ENCODE measurements around the gene OR52N2. TPM values are rescaled to one million over a fixed set of nuclear protein-coding genes. Genes with fewer than 3 reads are reported as not detected.

OR52N2 gene
- not detected for polyA plus RNA-seq (ENCODE audit: insufficient read length in 4 of 4)

- peak; percentile 50 to 76 (median 58) for DNase-seq (ENCODE audit: low read depth in 4 of 4, low spot score in 2 of 4)
Measured at GRCh38 chr11:5808500-5809121, at the start of gene OR52N2. Gene OR52N2, plus strand, starts transcription at chr11:5808924. Its CDS starts 11,412 bp downstream, at chr11:5820336.

GRCh38 chr11:5767056-5767455 lies 41.7 kb upstream of the OR52N2 start:
- DNase-seq (ENCODE audit: low read depth in 4 of 4, low spot score in 2 of 4), result no peak

GRCh38 chr11:5783255-5783654 lies 25.5 kb upstream of the OR52N2 start, which contains the start of gene OR52N5:
Gene OR52N5, minus strand, starts transcription at chr11:5783355. Its CDS starts 4,721 bp downstream, at chr11:5778634.
- DNase-seq (ENCODE audit: low read depth in 4 of 4, low spot score in 2 of 4), result no peak

GRCh38 chr11:5791165-5791564 lies 17.6 kb upstream of the OR52N2 start, which contains the start of gene OR52N1:
Gene OR52N1, minus strand, starts transcription at chr11:5791265. Its CDS starts 2,449 bp downstream, at chr11:5788816.
- no peak for DNase-seq (ENCODE audit: low read depth in 4 of 4, low spot score in 2 of 4)

- DNase-seq (ENCODE audit: low read depth in 4 of 4, low spot score in 2 of 4), result no peak
Measured at GRCh38 chr11:5796541-5796940, 12.2 kb upstream of the OR52N2 start.

- DNase-seq (ENCODE audit: low read depth in 4 of 4, low spot score in 2 of 4), result no peak
Measured at GRCh38 chr11:5803982-5804381, 4.7 kb upstream of the OR52N2 start.

DNA sequence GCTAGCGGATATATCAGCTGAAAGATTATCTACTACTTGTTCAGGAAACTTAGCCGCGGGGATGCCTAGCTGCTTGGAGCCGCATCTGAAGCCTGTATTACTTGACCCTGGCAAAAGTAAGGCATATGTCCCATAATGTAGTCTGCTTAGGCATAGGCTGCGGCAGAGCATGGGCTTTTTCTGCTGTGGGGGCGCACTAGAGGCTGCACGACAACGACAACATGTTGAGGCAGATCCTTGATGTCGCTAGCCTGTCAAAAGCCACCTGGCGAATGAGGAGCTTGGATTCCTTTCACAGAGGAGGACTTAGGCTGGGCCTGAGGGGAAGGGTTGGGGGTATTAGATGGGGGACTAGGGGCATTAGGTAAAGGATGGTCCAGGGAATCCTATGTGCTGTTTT lies 1.1 kb upstream of the OR52N2 start:
- DNase-seq (ENCODE audit: low read depth in 4 of 4, low spot score in 2 of 4), result no peak

GRCh38 chr11:5809122-5809519 lies 397 bp downstream of the OR52N2 start:
- DNase-seq (ENCODE audit: low read depth in 4 of 4, low spot score in 2 of 4), result no peak

- DNase-seq (ENCODE audit: low read depth in 4 of 4, low spot score in 2 of 4), result no peak
Measured at GRCh38 chr11:5809905-5810795, 1.4 kb downstream of the OR52N2 start.

- DNase-seq (ENCODE audit: low read depth in 4 of 4, low spot score in 2 of 4), result no peak
Measured at GRCh38 chr11:5815534-5815933, 6.8 kb downstream of the OR52N2 start.

DNA sequence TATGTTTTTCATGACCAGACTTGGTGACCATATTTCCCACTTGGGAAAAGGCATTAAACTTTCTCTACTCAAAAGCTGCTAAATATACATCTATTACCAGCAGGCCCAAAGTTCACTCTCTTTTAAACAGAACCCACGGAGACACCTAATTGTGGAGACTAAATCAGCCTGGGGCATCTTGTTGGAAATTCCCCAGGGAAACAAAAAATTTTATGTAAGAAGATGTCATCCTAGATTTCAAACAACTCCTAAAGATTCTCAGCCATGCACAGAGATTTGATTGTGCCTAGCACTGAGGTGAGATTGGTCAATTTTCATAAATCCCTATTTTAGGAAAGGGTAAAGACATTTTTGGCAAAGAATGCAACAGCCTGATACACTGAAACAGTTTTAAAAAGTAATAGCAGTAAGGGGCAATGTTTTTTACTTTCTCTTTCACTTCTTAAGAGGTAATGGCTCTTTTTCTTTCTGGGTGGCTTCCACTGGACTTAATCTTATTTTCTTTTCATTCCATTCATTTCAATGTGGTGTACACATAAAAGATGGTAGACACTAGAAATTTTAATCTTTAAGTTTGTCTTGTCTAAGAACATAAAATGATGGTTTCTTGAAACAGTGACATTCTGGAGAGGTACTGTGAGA lies 9.6 kb downstream of the OR52N2 start:
- no peak for DNase-seq (ENCODE audit: low read depth in 4 of 4, low spot score in 2 of 4)

GRCh38 chr11:5831196-5831829 lies 22.6 kb downstream of the OR52N2 start:
- no peak for DNase-seq (ENCODE audit: low read depth in 4 of 4, low spot score in 2 of 4)

- DNase-seq (ENCODE audit: low read depth in 4 of 4, low spot score in 2 of 4), result no peak
Measured at GRCh38 chr11:5833446-5833845, 24.7 kb downstream of the OR52N2 start.

DNA sequence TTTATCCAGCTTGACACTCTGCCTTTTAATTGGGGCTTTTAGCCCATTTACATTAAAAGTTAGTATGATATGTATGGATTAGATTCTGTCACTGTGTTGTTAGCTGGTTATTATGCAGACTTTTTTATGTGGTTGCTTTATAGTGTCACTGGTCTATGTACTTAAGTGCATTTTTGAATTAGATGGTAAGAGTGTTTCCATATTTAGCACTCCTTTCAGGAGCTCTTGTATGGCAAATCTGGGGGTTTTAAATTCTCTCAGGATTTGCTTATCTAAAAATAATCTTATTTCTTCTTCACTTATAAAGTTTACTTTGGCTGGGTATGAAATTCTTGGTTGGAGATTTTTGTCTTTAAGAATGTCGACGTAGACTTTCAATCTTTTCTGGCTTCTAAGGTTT lies 29.0 kb downstream of the OR52N2 start:
- DNase-seq (ENCODE audit: low read depth in 4 of 4, low spot score in 2 of 4), result no peak

GRCh38 chr11:5841797-5842196 lies 33.1 kb downstream of the OR52N2 start, which contains the start of gene OR52E6:
Gene OR52E6, minus strand, starts transcription at chr11:5841897. Its CDS starts 0 bp downstream, at chr11:5841897.
- no peak for DNase-seq (ENCODE audit: low read depth in 4 of 4, low spot score in 2 of 4)

GRCh38 chr11:5846701-5847100 lies 38.0 kb downstream of the OR52N2 start:
- no peak for DNase-seq (ENCODE audit: low read depth in 4 of 4, low spot score in 2 of 4)

DNA sequence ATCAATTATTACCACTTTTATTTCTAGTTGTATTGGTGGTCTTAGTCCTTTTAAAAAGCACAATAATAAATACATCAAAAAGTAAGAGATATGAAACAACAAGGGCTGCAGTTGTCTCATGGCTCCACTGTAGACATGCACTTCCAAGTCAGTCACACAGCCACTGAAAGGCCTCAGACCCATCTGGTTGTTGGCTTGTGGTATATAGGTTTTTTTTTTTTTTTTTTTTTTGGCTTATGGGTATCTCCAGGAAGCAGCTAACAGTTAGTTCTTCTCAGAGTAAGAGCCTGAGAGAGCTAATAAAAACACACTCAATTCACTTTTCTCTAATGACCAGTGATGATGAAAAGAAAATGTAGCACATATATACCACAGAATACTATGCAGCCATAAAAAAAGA lies 39.0 kb downstream of the OR52N2 start:
- no peak for DNase-seq (ENCODE audit: low read depth in 4 of 4, low spot score in 2 of 4)

GRCh38 chr11:5851002-5851401 lies 42.3 kb downstream of the OR52N2 start:
- DNase-seq (ENCODE audit: low read depth in 4 of 4, low spot score in 2 of 4), result no peak

DNA sequence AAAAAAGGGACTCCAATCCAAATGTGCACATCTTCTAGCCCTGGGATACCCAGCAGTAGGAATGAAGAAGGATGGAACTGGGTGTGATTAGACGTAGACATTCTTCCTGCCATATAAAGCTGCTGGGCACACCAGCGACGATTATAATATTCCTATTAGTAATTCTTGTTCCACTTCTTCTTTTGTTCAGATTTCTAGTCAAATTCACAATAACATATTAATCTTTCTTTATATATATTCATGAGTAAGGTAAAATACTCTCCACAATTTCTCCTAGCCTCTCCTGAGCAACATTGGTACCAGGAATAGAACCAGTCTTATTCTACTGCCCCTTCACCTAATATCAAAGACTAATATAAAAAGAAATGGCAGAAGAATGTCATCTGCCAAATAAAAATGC lies 48.9 kb downstream of the OR52N2 start, which contains the start of gene OR52E8:
Gene OR52E8, minus strand, starts transcription at position 101 of the 400 bp plus-strand sequence. Its CDS starts 0 bp downstream, at position 101.
- DNase-seq (ENCODE audit: low read depth in 4 of 4, low spot score in 2 of 4), result no peak

DNA sequence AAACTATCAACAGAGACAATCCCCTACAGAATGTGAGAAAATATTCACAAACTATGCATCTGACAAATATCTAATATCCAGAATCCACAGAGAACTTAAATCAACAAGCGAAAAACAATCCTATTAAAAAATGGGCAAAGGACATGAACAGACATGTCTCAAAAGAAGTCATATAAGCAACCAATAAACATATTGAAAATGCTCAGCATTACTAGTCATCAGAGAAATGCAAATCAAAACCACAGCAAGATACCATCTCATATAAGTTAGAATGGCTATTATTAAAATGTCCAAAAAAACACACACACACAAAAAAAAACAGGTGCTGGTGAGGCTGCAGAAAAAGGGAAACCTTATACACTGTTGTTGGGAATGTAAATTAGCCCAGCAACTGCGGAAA lies 57.1 kb downstream of the OR52N2 start:
- DNase-seq (ENCODE audit: low read depth in 4 of 4, low spot score in 2 of 4), result no peak
